Measurements from ENCODE around the gene SLC17A3. TPM values are rescaled to one million over a fixed set of nuclear protein-coding genes. Genes with fewer than 3 reads are reported as not detected.

The SLC17A3 gene
- total RNA-seq, 1 donor, result not detected

GRCh38 chr6:25869840-25870239 lies 4.2 kb downstream of the SLC17A3 start:
- Histone ChIP-seq H3K27me3 (ENCODE audit: insufficient read depth, low read length) (no peaks in the 10 kb centered on the region), H2AFZ (ENCODE audit: low read length) (no peak overlapping the region), H3K79me2 (ENCODE audit: insufficient read depth, low read length) (no peaks in the 10 kb centered on the region), H3K27ac (ENCODE audit: low read depth, low read length) (no peak overlapping the region), H3K9me3 (ENCODE audit: low read depth, low read length) (no peaks in the 10 kb centered on the region), H3K4me1 (ENCODE audit: insufficient read depth, low read length) (no peaks in the 10 kb centered on the region), H3K4me2 (ENCODE audit: insufficient read depth, low read length) (no peak overlapping the region), H3K4me3 (ENCODE audit: insufficient read depth, low read length) (no peak overlapping the region), H4K20me1 (ENCODE audit: insufficient read depth, low read length) (no peaks in the 10 kb centered on the region), H3K36me3 (ENCODE audit: insufficient read depth, low read length) (no peaks in the 10 kb centered on the region)
- TF ChIP-seq CTCF (IDR thresholded peaks at IDR 0.05; ENCODE audit: extremely low read depth, low read depth, low read length), result no peak
- no peak for DNase-seq (ENCODE audit: insufficient read length, low spot score, missing footprints)

- no peaks in the 10 kb centered on the region for H3K9me3 ChIP-seq (ENCODE audit: low read depth, low read length)
- H3K27ac ChIP-seq (ENCODE audit: low read depth, low read length), result no peak overlapping the region
- no peak for DNase-seq (ENCODE audit: insufficient read length, low spot score, missing footprints)
- TF ChIP-seq CTCF (IDR thresholded peaks at IDR 0.05; ENCODE audit: extremely low read depth, low read depth, low read length), result no peak
- no peaks in the 10 kb centered on the region for H3K4me1 ChIP-seq (ENCODE audit: insufficient read depth, low read length)
- H3K4me3 ChIP-seq (ENCODE audit: insufficient read depth, low read length), result no peak overlapping the region
- no peaks in the 10 kb centered on the region for H4K20me1 ChIP-seq (ENCODE audit: insufficient read depth, low read length)
- no peaks in the 10 kb centered on the region for H3K36me3 ChIP-seq (ENCODE audit: insufficient read depth, low read length)
- no peaks in the 10 kb centered on the region for H3K79me2 ChIP-seq (ENCODE audit: insufficient read depth, low read length)
- H2AFZ ChIP-seq (ENCODE audit: low read length), result no peak overlapping the region
- no peaks in the 10 kb centered on the region for H3K27me3 ChIP-seq (ENCODE audit: insufficient read depth, low read length)
- H3K4me2 ChIP-seq (ENCODE audit: insufficient read depth, low read length), result no peak overlapping the region
Observed at GRCh38 chr6:25868436-25869183, 5.4 kb downstream of the SLC17A3 start.

GRCh38 chr6:25866011-25866410 lies 8.0 kb downstream of the SLC17A3 start:
- H3K79me2 ChIP-seq (ENCODE audit: insufficient read depth, low read length), result no peaks in the 10 kb centered on the region
- H3K4me2 ChIP-seq (ENCODE audit: insufficient read depth, low read length), result no peak overlapping the region
- no peaks in the 10 kb centered on the region for H3K4me1 ChIP-seq (ENCODE audit: insufficient read depth, low read length)
- H2AFZ ChIP-seq (ENCODE audit: low read length), result no peak overlapping the region
- H4K20me1 ChIP-seq (ENCODE audit: insufficient read depth, low read length), result no peaks in the 10 kb centered on the region
- no peaks in the 10 kb centered on the region for H3K36me3 ChIP-seq (ENCODE audit: insufficient read depth, low read length)
- no peaks in the 10 kb centered on the region for H3K27me3 ChIP-seq (ENCODE audit: insufficient read depth, low read length)
- DNase-seq (ENCODE audit: insufficient read length, low spot score, missing footprints), result no peak
- no peaks in the 10 kb centered on the region for H3K9me3 ChIP-seq (ENCODE audit: low read depth, low read length)
- TF ChIP-seq CTCF (IDR thresholded peaks at IDR 0.05; ENCODE audit: extremely low read depth, low read depth, low read length), result no peak
- H3K27ac ChIP-seq (ENCODE audit: low read depth, low read length), result no peak overlapping the region
- H3K4me3 ChIP-seq (ENCODE audit: insufficient read depth, low read length), result no peak overlapping the region

GRCh38 chr6:25863360-25863759 lies 10.7 kb downstream of the SLC17A3 start:
- Histone ChIP-seq H3K4me1 (ENCODE audit: insufficient read depth, low read length) (no peaks in the 10 kb centered on the region), H3K9me3 (ENCODE audit: low read depth, low read length) (no peaks in the 10 kb centered on the region), H2AFZ (ENCODE audit: low read length) (no peak overlapping the region), H3K27ac (ENCODE audit: low read depth, low read length) (no peak overlapping the region), H3K36me3 (ENCODE audit: insufficient read depth, low read length) (no peaks in the 10 kb centered on the region), H3K4me3 (ENCODE audit: insufficient read depth, low read length) (no peak overlapping the region), H3K27me3 (ENCODE audit: insufficient read depth, low read length) (no peaks in the 10 kb centered on the region), H3K4me2 (ENCODE audit: insufficient read depth, low read length) (no peak overlapping the region), H3K79me2 (ENCODE audit: insufficient read depth, low read length) (no peaks in the 10 kb centered on the region), H4K20me1 (ENCODE audit: insufficient read depth, low read length) (no peaks in the 10 kb centered on the region)
- DNase-seq (ENCODE audit: insufficient read length, low spot score, missing footprints), result no peak
- TF ChIP-seq CTCF (IDR thresholded peaks at IDR 0.05; ENCODE audit: extremely low read depth, low read depth, low read length), result no peak
